Measurements from ENCODE around the gene STUB1. TPM values are rescaled to one million over a fixed set of nuclear protein-coding genes. Genes with fewer than 3 reads are reported as not detected.

STUB1 gene
- total RNA-seq, 1 experiment from 2014 or later = 102 TPM

GRCh38 chr16:720447-720989 is 40.3 kb downstream of the STUB1 start:
- no peaks in the 10 kb centered on the region for H4K20me1 ChIP-seq (ENCODE audit: control insufficient read depth, insufficient read depth, insufficient read length)
- no peaks in the 10 kb centered on the region for H3K9me3 Mint-ChIP-seq
- H3K27me3 ChIP-seq (ENCODE audit: insufficient read depth, low read length) = no peaks in the 10 kb centered on the region; the same call in 1 of the 2 replicates
- no peak overlapping the region for H2AK5ac ChIP-seq (ENCODE audit: insufficient read length, low read length)
- peak overlapping the region; percentile 72 to 88 for H3K4me3 Mint-ChIP-seq
- H2BK120ac ChIP-seq (ENCODE audit: low read depth, low read length, poor library complexity, severe bottlenecking) = no peak overlapping the region
- no peak overlapping the region for H3K4ac ChIP-seq (ENCODE audit: low read depth, low read length)
- H2BK20ac ChIP-seq (ENCODE audit: low read depth, low read length, poor library complexity, severe bottlenecking) = no peak overlapping the region
- TF ChIP-seq CTCF (conservative IDR thresholded peaks at IDR 0.05) = peak; percentile 10; the same call in 2 of the 3 replicates
- peak overlapping the region in 1 of 3 experiments; percentile 79; a peak in 2 of 7 replicates for H3K27ac Mint-ChIP-seq
- peaks cover 14 to 28% of the 10 kb centered on the region in 2 experiments for H3K4me1 Mint-ChIP-seq
- peak overlapping the region; percentile 43 for H3K9ac ChIP-seq (ENCODE audit: extremely low read depth, insufficient read length, low read length)
- H3K4me2 ChIP-seq (ENCODE audit: insufficient read depth, insufficient read length, low read length) = peak overlapping the region; percentile 59
- no peaks in the 10 kb centered on the region for H3K4me1 ChIP-seq (ENCODE audit: insufficient read depth, low read length)
- H3K27me3 Mint-ChIP-seq (ENCODE audit: low read depth) = peaks cover 31% of the 10 kb centered on the region
- no peak overlapping the region for H4K8ac ChIP-seq (replicated peaks; ENCODE audit: insufficient read length, low read depth, low read length)
- H4K5ac ChIP-seq (ENCODE audit: insufficient read length, low read depth, low read length) = no peak overlapping the region
- H3K23ac ChIP-seq (ENCODE audit: insufficient read length, low read depth, low read length) = no peak overlapping the region
- H2BK15ac ChIP-seq (ENCODE audit: low read depth, low read length) = no peak overlapping the region
- 0 out of 2 replicates have a peak overlapping the region, but pooled peaks have one; percentile 48 for H3K14ac ChIP-seq (ENCODE audit: insufficient read depth, low read length)
- H3K56ac ChIP-seq (ENCODE audit: insufficient read length, low read depth, low read length) = no peak overlapping the region
- H4K91ac ChIP-seq (ENCODE audit: insufficient read length, low read depth, low read length) = no peak overlapping the region
- no peaks in the 10 kb centered on the region for H3K79me1 ChIP-seq (ENCODE audit: insufficient read depth, low read depth, low read length, poor library complexity, severe bottlenecking)
- no peak overlapping the region for H2BK12ac ChIP-seq (ENCODE audit: insufficient read length, low read depth, low read length)
- H3K27ac ChIP-seq (ENCODE audit: insufficient read length, low read depth, low read length) = no peak overlapping the region
- H2AFZ ChIP-seq (ENCODE audit: low read length) = no peak overlapping the region
- peak; percentile 73 for DNase-seq
- no CpG with 5 or more reads among the region's 38 CpGs for WGBS (ENCODE audit: extremely low coverage, insufficient read length, low lambda C conversion rate)
- H2BK5ac ChIP-seq (ENCODE audit: insufficient read length, low read length) = no peak overlapping the region
- no peaks in the 10 kb centered on the region for H3K9me3 ChIP-seq (ENCODE audit: control insufficient read depth, low read depth, low read length)
- peaks cover 7% of the 10 kb centered on the region for H3K23me2 ChIP-seq (ENCODE audit: insufficient read length, low read depth, low read length, poor library complexity, severe bottlenecking)
- no peak overlapping the region for H3T11ph ChIP-seq (ENCODE audit: low read length)
- H3K79me2 ChIP-seq (ENCODE audit: insufficient read depth, low read length) = no peaks in the 10 kb centered on the region
- peaks cover 0 to 5% (median 3%) of the 10 kb centered on the region in 3 experiments; a peak in 1 of 7 replicates for H3K36me3 Mint-ChIP-seq (ENCODE audit: insufficient read depth in 1 of 3, low read depth in 3 of 3)
- H3K18ac ChIP-seq (ENCODE audit: insufficient read length, low read depth, low read length) = peak overlapping the region; percentile 60

Measured in H9 (cell line).